AG04450 (cell line): Measurements from ENCODE around the gene SS18L1. TPM values are rescaled to one million over a fixed set of nuclear protein-coding genes. Genes with fewer than 3 reads are reported as not detected.

Experiments used
- CTCF ChIA-PET: fragments of 300-600, 350-600 bp; formaldehyde crosslinking; extraction: SDS; loops from one replicate; lab custom pipeline; 2022; ENCODE audit warnings: antibody characterized with exemption, inconsistent platforms; lab: Charles Lee
- POLR2A ChIA-PET: fragments of 350-600 bp; formaldehyde crosslinking; extraction: SDS; loops from one replicate; lab custom pipeline; 2021; ENCODE audit warnings: antibody characterized with exemption, inconsistent platforms; lab: Yijun Ruan, JAX
- DNase-seq: peaks from one replicate; pipeline ENCODE4 v3.0.0-alpha.2; 2011; ENCODE audit warnings: low read depth, low spot score
- H3K27ac ChIP-seq: one replicate; pipeline ENCODE4 v1.5.1; 2012; ENCODE audit warnings: low read depth, low read length, control low read depth
- H3K27me3 ChIP-seq: one replicate; pipeline ENCODE4 v1.6.0; 2012; ENCODE audit warnings: low read length; ENCODE audit not compliant: control insufficient read depth, insufficient read depth
- H3K4me3 ChIP-seq: 2 replicates; pipeline ENCODE4 v1.5.1; 2011; ENCODE audit warnings: mild to moderate bottlenecking, low read depth, low read length, control low read depth
- H3K9me3 ChIP-seq: 2 replicates; pipeline ENCODE4 v1.5.1; 2012; ENCODE audit warnings: low read length; ENCODE audit not compliant: control insufficient read depth, insufficient read depth
- polyA plus RNA-seq: library from polyadenylated mRNA; depleted of rRNA; stranded (reverse); fragments of >200 nt; gene quantifications from 2 replicates; pipeline ENCODE4 v1.2.3, GENCODE V29; 2011
- TF ChIP-seq, protein P1 (sequence below): IDR thresholded peaks from 2 replicates; pipeline ENCODE4 v1.5.1; 2011; ENCODE audit warnings: low read depth, low read length, control low read depth, inconsistent platforms

The SS18L1 gene
- polyA plus RNA-seq, 1 experiment = 6.8 TPM

DNA sequence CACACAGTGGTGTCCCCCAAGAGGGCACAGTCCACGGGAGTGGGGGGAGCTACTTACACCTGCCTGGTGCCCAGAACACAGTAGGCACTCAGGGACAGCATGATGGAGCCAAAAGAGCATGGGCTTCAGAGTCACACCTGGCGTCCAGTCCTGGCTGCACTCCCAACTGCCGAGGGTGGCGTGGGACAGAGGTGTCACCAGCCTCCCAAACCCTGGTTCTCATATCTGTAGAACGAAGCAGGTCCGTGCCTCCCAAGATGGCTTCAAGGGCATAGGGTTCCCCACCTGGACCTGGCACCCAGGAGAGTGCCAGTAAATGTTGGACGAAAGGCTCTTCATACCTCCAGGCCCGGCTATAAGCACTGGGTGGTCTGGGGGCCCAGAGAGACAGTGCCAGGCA is 67.6 kb downstream of the SS18L1 start:
- no peak overlapping the region for H3K4me3 ChIP-seq
- TF ChIP-seq, protein P1, sequence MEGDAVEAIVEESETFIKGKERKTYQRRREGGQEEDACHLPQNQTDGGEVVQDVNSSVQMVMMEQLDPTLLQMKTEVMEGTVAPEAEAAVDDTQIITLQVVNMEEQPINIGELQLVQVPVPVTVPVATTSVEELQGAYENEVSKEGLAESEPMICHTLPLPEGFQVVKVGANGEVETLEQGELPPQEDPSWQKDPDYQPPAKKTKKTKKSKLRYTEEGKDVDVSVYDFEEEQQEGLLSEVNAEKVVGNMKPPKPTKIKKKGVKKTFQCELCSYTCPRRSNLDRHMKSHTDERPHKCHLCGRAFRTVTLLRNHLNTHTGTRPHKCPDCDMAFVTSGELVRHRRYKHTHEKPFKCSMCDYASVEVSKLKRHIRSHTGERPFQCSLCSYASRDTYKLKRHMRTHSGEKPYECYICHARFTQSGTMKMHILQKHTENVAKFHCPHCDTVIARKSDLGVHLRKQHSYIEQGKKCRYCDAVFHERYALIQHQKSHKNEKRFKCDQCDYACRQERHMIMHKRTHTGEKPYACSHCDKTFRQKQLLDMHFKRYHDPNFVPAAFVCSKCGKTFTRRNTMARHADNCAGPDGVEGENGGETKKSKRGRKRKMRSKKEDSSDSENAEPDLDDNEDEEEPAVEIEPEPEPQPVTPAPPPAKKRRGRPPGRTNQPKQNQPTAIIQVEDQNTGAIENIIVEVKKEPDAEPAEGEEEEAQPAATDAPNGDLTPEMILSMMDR = no peak

DNA sequence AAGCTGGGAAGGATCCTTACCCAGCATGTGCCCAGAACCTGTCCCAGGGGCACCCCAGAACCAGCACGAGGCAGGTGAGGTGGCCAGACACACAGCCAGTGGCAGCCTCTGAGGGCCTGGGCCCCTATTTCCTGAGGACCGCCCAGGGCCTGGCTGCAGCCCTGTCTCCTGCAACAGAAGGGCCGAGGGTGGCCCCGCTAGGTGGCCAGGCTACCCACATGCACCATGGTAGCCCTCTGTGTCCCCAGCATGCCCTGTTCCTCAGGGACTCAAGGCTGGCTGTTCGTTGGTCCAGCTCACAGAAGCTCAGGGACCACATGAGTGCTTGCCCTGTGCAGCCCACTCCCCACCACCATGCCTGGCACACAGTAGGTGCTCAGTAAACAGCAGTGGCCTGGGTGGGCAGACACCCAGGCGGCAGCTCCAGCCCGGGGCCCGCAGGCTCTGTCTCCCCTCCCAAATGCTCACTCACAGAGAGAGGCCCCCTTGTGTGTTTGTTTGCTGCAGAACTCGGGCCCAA is 68.3 kb downstream of the SS18L1 start:
- no peaks in the 10 kb centered on the region; the same call in 1 of the 2 replicates for H3K9me3 ChIP-seq
- H3K4me3 ChIP-seq = no peak overlapping the region
- H3K27ac ChIP-seq = no peak overlapping the region
- no peak for DNase-seq
- ChIA-PET CTCF (interaction anchor here (0.9 kb wide), 1 partner anchor 48 kb away, joined by 3 read pairs; no protein-coding TSS in a partner anchor), POLR2A (interaction anchor here (0.9 kb wide), 1 partner anchor 12 kb away, joined by 3 read pairs; no protein-coding TSS in a partner anchor)
- TF ChIP-seq, protein P1 = no peak
- peaks cover 26% of the 10 kb centered on the region for H3K27me3 ChIP-seq

More for the DNA sequence above, 67.6 kb downstream of the SS18L1 start:
- Histone ChIP-seq H3K27me3 (peaks cover 26% of the 10 kb centered on the region), H3K9me3 (no peaks in the 10 kb centered on the region; the same call in 1 of the 2 replicates), H3K27ac (no peak overlapping the region)
- ChIA-PET CTCF (no interaction called here), POLR2A (interaction anchor here (0.9 kb wide), 1 partner anchor 11 kb away, joined by 3 read pairs; no protein-coding TSS in a partner anchor)
- DNase-seq = no peak

DNA sequence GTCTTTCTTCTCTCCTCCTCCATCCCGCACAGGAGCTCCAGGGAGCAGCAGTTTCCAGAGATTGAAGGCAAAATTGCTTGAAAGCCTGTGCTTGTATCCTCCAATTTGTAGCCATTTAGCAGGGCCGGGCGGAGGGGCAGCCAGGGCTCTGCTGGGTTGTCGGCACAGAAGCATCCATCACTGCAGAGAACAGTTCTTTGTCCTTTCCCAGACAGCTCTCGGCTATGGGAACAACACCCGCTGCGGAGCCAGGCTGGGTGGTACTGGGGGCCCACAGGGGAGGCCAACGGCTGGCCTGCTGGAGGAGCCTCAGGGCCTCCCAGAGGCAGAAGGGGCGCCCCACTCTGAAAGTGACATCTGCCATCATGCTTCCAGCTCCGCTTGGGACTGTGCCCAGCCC is 68.7 kb downstream of the SS18L1 start:
- CTCF ChIA-PET = interaction anchor here (0.9 kb wide), 1 partner anchor 47 kb away, joined by 3 read pairs; no protein-coding TSS in a partner anchor
- POLR2A ChIA-PET = no interaction called here
- Histone ChIP-seq H3K27me3 (peaks cover 30% of the 10 kb centered on the region), H3K4me3 (no peak overlapping the region), H3K27ac (no peak overlapping the region), H3K9me3 (no peaks in the 10 kb centered on the region; the same call in 1 of the 2 replicates)
- TF ChIP-seq, protein P1 = no peak
- no peak for DNase-seq

DNA sequence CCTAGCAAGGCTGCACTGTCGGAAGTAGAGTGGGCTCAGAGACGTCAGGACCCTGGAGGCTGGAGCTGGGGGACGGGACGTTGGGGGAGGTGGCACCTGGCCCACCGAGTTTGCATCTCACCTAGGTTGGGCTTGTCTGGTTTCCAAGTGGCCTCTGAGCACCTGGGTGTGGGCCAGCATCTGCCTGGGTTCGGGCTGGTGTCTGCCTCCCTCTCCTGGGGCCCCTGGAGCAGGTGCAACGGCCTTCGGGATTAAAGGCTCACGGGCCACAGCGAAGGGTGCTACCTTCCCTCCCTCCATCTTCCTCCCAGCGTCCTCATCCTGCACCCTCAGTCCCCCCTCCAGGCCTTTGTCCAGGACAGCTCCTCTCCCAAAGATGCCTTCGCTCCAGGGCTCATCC is 70.5 kb downstream of the SS18L1 start:
- no peak overlapping the region for H3K4me3 ChIP-seq
- ChIA-PET POLR2A (no interaction called here), CTCF (no interaction called here)
- TF ChIP-seq, protein P1 = no peak
- peaks cover 48% of the 10 kb centered on the region for H3K27me3 ChIP-seq
- DNase-seq = no peak
- H3K27ac ChIP-seq = no peak overlapping the region
- no peaks in the 10 kb centered on the region; the same call in 1 of the 2 replicates for H3K9me3 ChIP-seq

DNA sequence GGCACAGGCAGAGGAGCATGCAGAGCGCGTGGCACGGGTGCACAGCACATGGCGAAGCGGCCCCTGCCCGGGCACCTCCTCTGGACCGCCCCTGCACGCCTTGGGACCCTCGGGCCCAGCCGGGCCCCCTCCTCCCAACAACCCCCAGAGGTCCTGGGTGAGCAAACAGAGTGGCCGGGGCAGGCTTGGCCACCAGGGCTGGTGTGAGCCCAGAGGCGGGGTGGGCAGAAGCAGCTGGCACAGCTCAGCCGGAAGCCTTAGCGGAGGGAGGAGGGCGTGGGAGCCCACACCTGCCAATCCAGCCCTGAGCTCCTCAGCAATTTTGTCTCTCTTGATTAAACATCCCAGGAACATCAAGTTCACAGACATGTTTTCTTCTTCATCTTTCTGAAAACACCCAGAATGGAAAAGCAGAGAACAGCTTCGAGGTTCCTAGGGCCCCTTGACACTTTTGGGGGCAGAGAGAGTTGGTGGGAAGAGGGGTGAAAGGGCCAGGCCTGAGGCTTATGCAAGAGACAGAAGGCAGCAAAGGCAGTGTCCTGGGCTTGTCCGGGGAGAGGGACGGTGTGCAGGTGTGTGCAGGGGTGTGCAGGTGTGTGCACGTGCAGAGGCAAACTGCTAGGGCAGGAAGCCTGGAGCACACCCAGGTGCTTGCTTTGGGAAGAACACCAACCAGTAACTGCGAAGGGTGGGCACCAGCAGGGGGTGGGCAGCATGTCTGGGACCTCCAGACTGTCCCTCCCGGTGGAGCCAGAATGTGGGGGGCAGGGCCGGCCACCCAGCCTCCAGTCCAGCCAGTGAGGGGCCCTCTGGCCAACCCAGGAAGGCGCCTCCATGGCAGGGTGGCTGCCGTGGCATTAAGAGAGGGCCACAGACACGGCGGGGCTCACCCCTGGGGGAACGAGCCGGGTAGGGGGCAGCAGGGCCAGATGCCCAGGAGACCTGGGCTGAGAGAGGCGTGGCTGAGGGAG is 71.7 kb downstream of the SS18L1 start:
- CTCF ChIA-PET = no interaction called here
- no peak for DNase-seq
- no peak overlapping the region for H3K27ac ChIP-seq
- H3K27me3 ChIP-seq = peaks cover 49% of the 10 kb centered on the region
- TF ChIP-seq, protein P1 = no peak
- no peaks in the 10 kb centered on the region; the same call in 1 of the 2 replicates for H3K9me3 ChIP-seq
- H3K4me3 ChIP-seq = no peak overlapping the region
- POLR2A ChIA-PET = no interaction called here
